ENCODE measurements around the gene MRTO4.

The MRTO4 gene

GRCh38 chr1:19257178-19257914 lies 5.7 kb downstream of the MRTO4 start:
- no peak for DNase-seq
- Histone ChIP-seq H3K4me2 (ENCODE audit: low read depth, low read length) (no peak overlapping the region), H3K9ac (ENCODE audit: low read length) (no peak overlapping the region), H3K4me1 (ENCODE audit: low read length) (peaks cover 12% of the 10 kb centered on the region), H3K27ac (ENCODE audit: low read length) (no peak overlapping the region), H3K36me3 (replicated peaks; ENCODE audit: insufficient read depth, low read length) (peaks cover 12% of the 10 kb centered on the region), H4K20me1 (ENCODE audit: insufficient read depth, low read length) (peaks cover 6% of the 10 kb centered on the region; the same call in 1 of the 2 replicates), H3K4me3 (ENCODE audit: low read length) (no peak overlapping the region), H2AFZ (ENCODE audit: low read length) (no peak overlapping the region), H3K79me2 (ENCODE audit: low read length) (peaks cover 42% of the 10 kb centered on the region), H3K9me3 (replicated peaks; ENCODE audit: insufficient read depth, low read length) (no peaks in the 10 kb centered on the region), H3K27me3 (replicated peaks; ENCODE audit: insufficient read depth, low read length) (no peaks in the 10 kb centered on the region), H3F3A (ENCODE audit: insufficient read depth, low read length) (no peaks in the 10 kb centered on the region; the same call in 1 of the 2 replicates), H3K9me2 (replicated peaks; ENCODE audit: insufficient read depth, low read length) (no peaks in the 10 kb centered on the region)
- TF ChIP-seq EZH2 (optimal IDR thresholded peaks at IDR 0.05; ENCODE audit: low read depth, low read length) (no peak), CTCF (IDR thresholded peaks at IDR 0.05; ENCODE audit: low read length) (no peak), EZH2phosphoT487 (IDR thresholded peaks at IDR 0.05; ENCODE audit: low read length) (no peak)

- peaks cover 6% of the 10 kb centered on the region; the same call in 1 of the 2 replicates for H4K20me1 ChIP-seq (ENCODE audit: insufficient read depth, low read length)
- H3K4me1 ChIP-seq (ENCODE audit: low read length): peaks cover 5% of the 10 kb centered on the region
- no peaks in the 10 kb centered on the region for H3K9me3 ChIP-seq (replicated peaks; ENCODE audit: insufficient read depth, low read length)
- peaks cover 6% of the 10 kb centered on the region; the same call in 1 of the 2 replicates for H3F3A ChIP-seq (ENCODE audit: insufficient read depth, low read length)
- H2AFZ ChIP-seq (ENCODE audit: low read length): no peak overlapping the region
- no peak overlapping the region for H3K4me2 ChIP-seq (ENCODE audit: low read depth, low read length)
- no peak overlapping the region for H3K4me3 ChIP-seq (ENCODE audit: low read length)
- H3K36me3 ChIP-seq (replicated peaks; ENCODE audit: insufficient read depth, low read length): peaks cover 12% of the 10 kb centered on the region
- H3K27me3 ChIP-seq (replicated peaks; ENCODE audit: insufficient read depth, low read length): no peaks in the 10 kb centered on the region
- H3K27ac ChIP-seq (ENCODE audit: low read length): no peak overlapping the region
- no peak overlapping the region for H3K9ac ChIP-seq (ENCODE audit: low read length)
- H3K9me2 ChIP-seq (replicated peaks; ENCODE audit: insufficient read depth, low read length): no peaks in the 10 kb centered on the region
- no peak for DNase-seq
- peaks cover 32% of the 10 kb centered on the region for H3K79me2 ChIP-seq (ENCODE audit: low read length)
- TF ChIP-seq EZH2phosphoT487 (IDR thresholded peaks at IDR 0.05; ENCODE audit: low read length): no peak
- TF ChIP-seq CTCF (IDR thresholded peaks at IDR 0.05; ENCODE audit: low read length): no peak
- TF ChIP-seq EZH2 (optimal IDR thresholded peaks at IDR 0.05; ENCODE audit: low read depth, low read length): no peak
Observed at GRCh38 chr1:19258353-19258752, 6.7 kb downstream of the MRTO4 start.

- H3K4me1 ChIP-seq (ENCODE audit: low read length): no peaks in the 10 kb centered on the region
- H3K9me2 ChIP-seq (replicated peaks; ENCODE audit: insufficient read depth, low read length): no peaks in the 10 kb centered on the region
- H3K9ac ChIP-seq (ENCODE audit: low read length): no peak overlapping the region
- peaks cover 12% of the 10 kb centered on the region for H3K36me3 ChIP-seq (replicated peaks; ENCODE audit: insufficient read depth, low read length)
- no peaks in the 10 kb centered on the region for H3K9me3 ChIP-seq (replicated peaks; ENCODE audit: insufficient read depth, low read length)
- H4K20me1 ChIP-seq (ENCODE audit: insufficient read depth, low read length): no peaks in the 10 kb centered on the region
- no peak for DNase-seq
- H3K79me2 ChIP-seq (ENCODE audit: low read length): peaks cover 10% of the 10 kb centered on the region
- no peak overlapping the region for H3K4me2 ChIP-seq (ENCODE audit: low read depth, low read length)
- H3K4me3 ChIP-seq (ENCODE audit: low read length): no peak overlapping the region
- H3K27ac ChIP-seq (ENCODE audit: low read length): no peak overlapping the region
- TF ChIP-seq EZH2 (optimal IDR thresholded peaks at IDR 0.05; ENCODE audit: low read depth, low read length) (no peak), CTCF (IDR thresholded peaks at IDR 0.05; ENCODE audit: low read length) (no peak), EZH2phosphoT487 (IDR thresholded peaks at IDR 0.05; ENCODE audit: low read length) (no peak)
- H2AFZ ChIP-seq (ENCODE audit: low read length): no peak overlapping the region
- H3K27me3 ChIP-seq (replicated peaks; ENCODE audit: insufficient read depth, low read length): no peaks in the 10 kb centered on the region
- H3F3A ChIP-seq (ENCODE audit: insufficient read depth, low read length): peaks cover 6% of the 10 kb centered on the region; the same call in 1 of the 2 replicates
Observed at GRCh38 chr1:19260211-19261138, 8.9 kb downstream of the MRTO4 start.

Data from MM.1S (cell line).